ENCODE measurements around the gene MLX.

- TF ChIP-seq CTCF (IDR thresholded peaks at IDR 0.05) (no peak), POLR2A (IDR thresholded peaks at IDR 0.05) (no peak), POLR2AphosphoS5 (IDR thresholded peaks at IDR 0.05) (no peak)
These were observed 28.4 kb upstream of the MLX start for GRCh38 chr17:42538482-42538881.
